K562 (cell line): ENCODE results near the gene SLFN12. TPM values are rescaled to one million over a fixed set of nuclear protein-coding genes. Genes with fewer than 3 reads are reported as not detected.

Source experiments
- CBX1 ChIP-seq: sonication (generic); IDR thresholded peaks from 2 replicates; pipeline ENCODE4 v1.6.1; 2016; ENCODE audit warnings: antibody characterized with exemption, low read depth, mild to moderate bottlenecking
- NFATC3 ChIP-seq: fragments of 450-650 bp; IDR thresholded peaks from 2 replicates; pipeline ENCODE4 v1.6.1; 2017; ENCODE audit warnings: mild to moderate bottlenecking
- PURB ChIP-seq: sonication (generic); formaldehyde crosslinking; IDR thresholded peaks from 2 replicates; pipeline ENCODE4 v1.9.0; 2021; ENCODE audit warnings: low read depth, mild to moderate bottlenecking, missing genetic modification reagents
- ZNF232 ChIP-seq: sonication (generic); formaldehyde crosslinking; IDR thresholded peaks from 2 replicates; pipeline ENCODE4 v1.8.0; 2022; ENCODE audit warnings: mild to moderate bottlenecking, missing genetic modification reagents
- ZNF778 ChIP-seq: fragments of 450-650 bp; formaldehyde crosslinking; IDR thresholded peaks from 2 replicates; pipeline ENCODE4 v1.4.0; 2020; ENCODE audit warnings: mild to moderate bottlenecking, moderate library complexity
- polyA plus RNA-seq, 8 experiments: library from polyadenylated mRNA; depleted of rRNA in 4 of 8; stranded (reverse) in 5 of 8; unstranded in 3 of 8; fragments of >200 nt; fragmentation: Nextera tagmentation in 2 of 8; fragmentation: Illumina TruSeq in 1 of 8; extraction: Ambion mirVana in 2 of 8; extraction: Trizol in 1 of 8; gene quantifications; 2 replicates each; pipeline versions ENCODE4 v1.2.1 to v1.2.3, GENCODE V29; 2011 to 2014; ENCODE audit warnings: inconsistent platforms in 1 of 8, missing spikeins in 1 of 8
- total RNA-seq, 7 experiments: library from RNA; depleted of rRNA in 6 of 7; stranded (reverse); fragments of >200 nt in 6 of 7; fragmentation: Illumina TruSeq in 2 of 7; extraction: Trizol in 2 of 7; gene quantifications; 2 replicates each; pipeline versions ENCODE4 v1.2.1 to v1.2.3, GENCODE V29; 2011 to 2021; ENCODE audit warnings: low replicate concordance in 1 of 7
- TF ChIP-seq, protein P1 (sequence below): fragments of 450-650 bp; IDR thresholded peaks from 2 replicates; pipeline ENCODE4 v1.6.1; 2016; ENCODE audit warnings: low read depth

Gene SLFN12
- total and polyA plus RNA-seq, 9 of the 15 experiments (the other 6 are each of a cell fraction or from before 2014, with no cell fraction given): 0.01 to 0.09 (median 0.07) TPM; not detected in 6

DNA sequence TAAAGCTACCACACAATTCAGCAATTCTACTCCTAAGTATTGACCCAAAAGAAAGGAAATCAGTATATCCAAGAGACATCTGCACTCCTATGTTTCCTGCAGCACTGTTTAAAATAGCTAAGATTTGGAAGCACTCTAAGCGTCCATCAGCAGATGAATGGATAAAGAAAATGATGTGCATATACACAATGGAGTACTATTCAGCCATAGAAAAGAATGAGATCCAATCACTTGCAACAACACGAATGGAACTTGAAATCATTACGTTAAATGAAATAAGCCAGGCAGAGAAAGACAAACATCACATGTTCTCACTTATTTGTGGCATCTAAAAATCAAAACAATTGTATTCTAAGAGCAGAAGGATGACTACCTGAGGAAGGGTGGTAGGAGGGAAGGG is 60.4 kb downstream of the SLFN12 start (continued):
- no peak for TF ChIP-seq CBX1
- no peak for TF ChIP-seq PURB
- TF ChIP-seq, protein P1, sequence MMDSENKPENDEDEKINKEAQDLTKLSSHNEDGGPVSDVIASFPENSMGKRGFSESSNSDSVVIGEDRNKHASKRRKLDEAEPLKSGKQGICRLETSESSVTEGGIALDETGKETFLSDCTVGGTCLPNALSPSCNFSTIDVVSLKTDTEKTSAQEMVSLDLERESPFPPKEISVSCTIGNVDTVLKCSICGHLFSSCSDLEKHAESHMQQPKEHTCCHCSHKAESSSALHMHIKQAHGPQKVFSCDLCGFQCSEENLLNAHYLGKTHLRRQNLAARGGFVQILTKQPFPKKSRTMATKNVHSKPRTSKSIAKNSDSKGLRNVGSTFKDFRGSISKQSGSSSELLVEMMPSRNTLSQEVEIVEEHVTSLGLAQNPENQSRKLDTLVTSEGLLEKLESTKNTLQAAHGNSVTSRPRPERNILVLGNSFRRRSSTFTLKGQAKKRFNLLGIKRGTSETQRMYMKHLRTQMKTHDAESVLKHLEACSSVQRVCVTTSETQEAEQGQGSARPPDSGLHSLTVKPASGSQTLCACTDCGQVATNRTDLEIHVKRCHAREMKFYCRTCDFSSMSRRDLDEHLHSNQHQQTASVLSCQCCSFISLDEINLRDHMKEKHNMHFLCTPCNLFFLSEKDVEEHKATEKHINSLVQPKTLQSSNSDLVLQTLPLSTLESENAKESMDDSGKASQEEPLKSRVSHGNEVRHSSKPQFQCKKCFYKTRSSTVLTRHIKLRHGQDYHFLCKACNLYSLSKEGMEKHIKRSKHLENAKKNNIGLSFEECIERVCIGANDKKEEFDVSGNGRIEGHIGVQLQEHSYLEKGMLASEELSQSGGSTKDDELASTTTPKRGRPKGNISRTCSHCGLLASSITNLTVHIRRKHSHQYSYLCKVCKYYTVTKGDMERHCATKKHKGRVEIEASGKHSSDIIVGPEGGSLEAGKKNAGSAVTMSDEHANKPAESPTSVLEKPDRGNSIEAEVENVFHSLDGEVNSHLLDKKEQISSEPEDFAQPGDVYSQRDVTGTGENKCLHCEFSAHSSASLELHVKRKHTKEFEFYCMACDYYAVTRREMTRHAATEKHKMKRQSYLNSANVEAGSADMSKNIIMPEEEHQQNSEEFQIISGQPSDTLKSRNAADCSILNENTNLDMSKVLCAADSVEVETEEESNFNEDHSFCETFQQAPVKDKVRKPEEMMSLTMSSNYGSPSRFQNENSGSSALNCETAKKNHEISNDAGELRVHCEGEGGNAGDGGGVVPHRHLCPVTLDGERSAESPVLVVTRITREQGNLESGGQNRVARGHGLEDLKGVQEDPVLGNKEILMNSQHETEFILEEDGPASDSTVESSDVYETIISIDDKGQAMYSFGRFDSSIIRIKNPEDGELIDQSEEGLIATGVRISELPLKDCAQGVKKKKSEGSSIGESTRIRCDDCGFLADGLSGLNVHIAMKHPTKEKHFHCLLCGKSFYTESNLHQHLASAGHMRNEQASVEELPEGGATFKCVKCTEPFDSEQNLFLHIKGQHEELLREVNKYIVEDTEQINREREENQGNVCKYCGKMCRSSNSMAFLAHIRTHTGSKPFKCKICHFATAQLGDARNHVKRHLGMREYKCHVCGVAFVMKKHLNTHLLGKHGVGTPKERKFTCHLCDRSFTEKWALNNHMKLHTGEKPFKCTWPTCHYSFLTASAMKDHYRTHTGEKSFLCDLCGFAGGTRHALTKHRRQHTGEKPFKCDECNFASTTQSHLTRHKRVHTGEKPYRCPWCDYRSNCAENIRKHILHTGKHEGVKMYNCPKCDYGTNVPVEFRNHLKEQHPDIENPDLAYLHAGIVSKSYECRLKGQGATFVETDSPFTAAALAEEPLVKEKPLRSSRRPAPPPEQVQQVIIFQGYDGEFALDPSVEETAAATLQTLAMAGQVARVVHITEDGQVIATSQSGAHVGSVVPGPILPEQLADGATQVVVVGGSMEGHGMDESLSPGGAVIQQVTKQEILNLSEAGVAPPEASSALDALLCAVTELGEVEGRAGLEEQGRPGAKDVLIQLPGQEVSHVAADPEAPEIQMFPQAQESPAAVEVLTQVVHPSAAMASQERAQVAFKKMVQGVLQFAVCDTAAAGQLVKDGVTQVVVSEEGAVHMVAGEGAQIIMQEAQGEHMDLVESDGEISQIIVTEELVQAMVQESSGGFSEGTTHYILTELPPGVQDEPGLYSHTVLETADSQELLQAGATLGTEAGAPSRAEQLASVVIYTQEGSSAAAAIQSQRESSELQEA: no peak
- no peak for TF ChIP-seq NFATC3
- no peak for TF ChIP-seq ZNF778
- TF ChIP-seq ZNF232 (CRISPR knock-in tag): no peak
